Osteocyte (in vitro differentiated cells): ENCODE data around the gene NDUFAF2. TPM values are rescaled to one million over a fixed set of nuclear protein-coding genes. Genes with fewer than 3 reads are reported as not detected.

Experiments
- DNase-seq: peaks from one replicate; pipeline ENCODE4 v3.0.0; 2021; ENCODE audit warnings: mixed read lengths; ENCODE audit not compliant: unreplicated experiment; ENCODE audit errors: extremely low spot score
- H3K27ac Mint-ChIP-seq: one replicate; pipeline ENCODE4 v1.8.0; 2021; ENCODE audit warnings: mild to moderate bottlenecking, mixed read lengths; ENCODE audit not compliant: unreplicated experiment
- H3K27me3 Mint-ChIP-seq: one replicate; pipeline ENCODE4 v1.8.0; 2021; ENCODE audit warnings: mixed read lengths; ENCODE audit not compliant: unreplicated experiment
- H3K36me3 Mint-ChIP-seq: one replicate; pipeline ENCODE4 v1.8.0; 2021; ENCODE audit warnings: mixed read lengths; ENCODE audit not compliant: unreplicated experiment
- H3K4me1 Mint-ChIP-seq: one replicate; pipeline ENCODE4 v1.8.0; 2021; ENCODE audit warnings: mixed read lengths; ENCODE audit not compliant: unreplicated experiment
- H3K4me3 Mint-ChIP-seq: one replicate; pipeline ENCODE4 v1.8.0; 2021; ENCODE audit warnings: mild to moderate bottlenecking, moderate library complexity, mixed read lengths; ENCODE audit not compliant: unreplicated experiment
- H3K9me3 Mint-ChIP-seq: one replicate; pipeline ENCODE4 v1.8.0; 2021; ENCODE audit warnings: mixed read lengths; ENCODE audit not compliant: unreplicated experiment
- CTCF ChIP-seq: fragments of 200-600 bp; sonication (generic); IDR thresholded peaks from 2 replicates; pipeline ENCODE4 v1.5.0; 2021; ENCODE audit warnings: antibody characterized with exemption, mild to moderate bottlenecking, moderate library complexity
- long read RNA-seq: library from polyadenylated mRNA; unstranded; transcript quantifications from one replicate; pipeline ENCODE4 v2.0.0, GENCODE V29; 2021
- total RNA-seq: library from RNA; stranded (reverse); gene quantifications from 2 replicates; pipeline ENCODE4 v1.2.1, GENCODE V29; 2021

The NDUFAF2 gene
- 22.2 and 23.4 TPM in 2 replicates for total RNA-seq
- long read RNA-seq, partial matches to known transcripts = 3 of 8 reads
- long read RNA-seq, other reads (novel, unspliced or antisense) = 3 of 8 reads

GRCh38 chr5:60944904-60945812 lies at the start of gene NDUFAF2, which contains the start of gene ERCC8:
Gene NDUFAF2 (plus strand): TSS chr5:60945205. CDS start chr5:60945256, 51 bp downstream.
Gene ERCC8 (minus strand): TSS chr5:60945070. CDS start chr5:60945008, 62 bp downstream.
- no peak for TF ChIP-seq CTCF
- peaks cover 2% of the 10 kb centered on the region for H3K36me3 Mint-ChIP-seq
- peaks cover 16% of the 10 kb centered on the region for H3K4me1 Mint-ChIP-seq
- no peak within 1 kb of the TSS for H3K4me3 Mint-ChIP-seq
- H3K9me3 Mint-ChIP-seq = no peaks in the 10 kb centered on the region
- H3K27ac Mint-ChIP-seq = no peak within 1 kb of the TSS
- H3K27me3 Mint-ChIP-seq = no peaks in the 10 kb centered on the region
- DNase-seq = peak; percentile 95

- H3K36me3 Mint-ChIP-seq = peaks cover 29% of the 10 kb centered on the region
- H3K4me3 Mint-ChIP-seq = no peak overlapping the region
- H3K27ac Mint-ChIP-seq = no peak overlapping the region
- DNase-seq = no peak
- H3K4me1 Mint-ChIP-seq = no peaks in the 10 kb centered on the region
- no peaks in the 10 kb centered on the region for H3K27me3 Mint-ChIP-seq
- H3K9me3 Mint-ChIP-seq = no peaks in the 10 kb centered on the region
- no peak for TF ChIP-seq CTCF
Observed at GRCh38 chr5:60896991-60897390, 48.0 kb upstream of the NDUFAF2 start.

GRCh38 chr5:60903356-60903755 lies 41.6 kb upstream of the NDUFAF2 start:
- Mint-ChIP-seq H3K36me3 (peaks cover 7% of the 10 kb centered on the region), H3K27me3 (no peaks in the 10 kb centered on the region), H3K9me3 (no peaks in the 10 kb centered on the region), H3K4me1 (no peaks in the 10 kb centered on the region), H3K27ac (no peak overlapping the region), H3K4me3 (no peak overlapping the region)
- TF ChIP-seq CTCF = no peak
- no peak for DNase-seq

GRCh38 chr5:60916646-60917045 lies 28.4 kb upstream of the NDUFAF2 start:
- peaks cover 43% of the 10 kb centered on the region for H3K36me3 Mint-ChIP-seq

More at GRCh38 chr5:60916646-60917045, 28.4 kb upstream of the NDUFAF2 start:
- DNase-seq = no peak
- Mint-ChIP-seq H3K27ac (no peak overlapping the region), H3K4me1 (no peaks in the 10 kb centered on the region), H3K9me3 (peaks cover 9% of the 10 kb centered on the region), H3K4me3 (no peak overlapping the region), H3K27me3 (no peaks in the 10 kb centered on the region)
- no peak for TF ChIP-seq CTCF
